ENCODE results near the gene LIMS1. TPM values are rescaled to one million over a fixed set of nuclear protein-coding genes. Genes with fewer than 3 reads are reported as not detected.
"Not testable (repeated sequence)": the region's sequence is repeated elsewhere in the genome, so short reads cannot be mapped to it uniquely, and the experiment has no call there.

The LIMS1 gene
- total RNA-seq, 4 donors from 2014 or later = 37.4 to 357 (median 112) TPM

DNA sequence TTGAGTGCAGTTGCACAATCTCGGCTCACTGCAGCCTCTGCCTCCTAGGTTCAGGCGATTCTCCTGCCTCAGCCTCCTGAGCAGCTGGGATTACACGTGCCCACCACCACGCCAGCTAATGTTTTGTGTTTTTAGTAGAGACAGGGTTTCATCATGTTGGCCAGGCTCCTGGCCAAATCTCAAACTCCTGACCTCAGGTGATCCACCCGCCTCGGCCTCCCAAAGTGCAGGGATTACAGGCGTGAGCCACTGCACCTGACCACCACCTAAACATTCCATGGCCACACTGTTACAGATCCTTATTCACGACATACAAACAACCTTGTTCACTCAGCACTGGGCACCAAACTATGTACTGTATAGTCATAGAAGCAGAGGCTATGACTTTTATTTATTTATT, 116.2 kb downstream of the LIMS1 start:
- DNase-seq; intact Hi-C loops (cut with DNase I; ENCODE audit: low total_unique reads); H3K27me3 ChIP-seq; H3K9me3 ChIP-seq; H3K27ac ChIP-seq; H3K4me3 ChIP-seq; H3K4me1 ChIP-seq; H3K36me3 ChIP-seq: not testable (repeated sequence)

DNA sequence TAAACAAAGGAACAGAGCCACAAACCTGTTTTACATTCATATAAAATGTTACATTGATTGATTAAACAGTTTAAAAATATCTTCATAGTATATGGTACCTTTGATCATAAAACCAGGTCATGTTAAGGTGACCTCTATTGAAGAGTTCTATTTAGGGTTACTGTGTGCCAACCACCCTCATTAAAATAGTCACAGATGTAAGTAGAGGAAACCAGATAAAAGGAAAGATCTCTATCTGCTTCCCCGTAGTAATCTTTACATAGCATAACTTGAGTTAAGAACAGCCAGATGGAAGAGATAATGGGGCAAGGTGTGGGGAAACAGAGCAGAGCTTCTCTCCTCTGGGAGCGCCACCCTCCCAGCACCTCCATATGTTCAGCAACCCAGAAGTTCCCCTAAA, 117.2 kb downstream of the LIMS1 start:
- DNase-seq; H3K4me3 ChIP-seq; H3K27ac ChIP-seq; intact Hi-C loops (cut with DNase I; ENCODE audit: low total_unique reads); H3K9me3 ChIP-seq; H3K4me1 ChIP-seq; H3K27me3 ChIP-seq; H3K36me3 ChIP-seq: not testable (repeated sequence)

DNA sequence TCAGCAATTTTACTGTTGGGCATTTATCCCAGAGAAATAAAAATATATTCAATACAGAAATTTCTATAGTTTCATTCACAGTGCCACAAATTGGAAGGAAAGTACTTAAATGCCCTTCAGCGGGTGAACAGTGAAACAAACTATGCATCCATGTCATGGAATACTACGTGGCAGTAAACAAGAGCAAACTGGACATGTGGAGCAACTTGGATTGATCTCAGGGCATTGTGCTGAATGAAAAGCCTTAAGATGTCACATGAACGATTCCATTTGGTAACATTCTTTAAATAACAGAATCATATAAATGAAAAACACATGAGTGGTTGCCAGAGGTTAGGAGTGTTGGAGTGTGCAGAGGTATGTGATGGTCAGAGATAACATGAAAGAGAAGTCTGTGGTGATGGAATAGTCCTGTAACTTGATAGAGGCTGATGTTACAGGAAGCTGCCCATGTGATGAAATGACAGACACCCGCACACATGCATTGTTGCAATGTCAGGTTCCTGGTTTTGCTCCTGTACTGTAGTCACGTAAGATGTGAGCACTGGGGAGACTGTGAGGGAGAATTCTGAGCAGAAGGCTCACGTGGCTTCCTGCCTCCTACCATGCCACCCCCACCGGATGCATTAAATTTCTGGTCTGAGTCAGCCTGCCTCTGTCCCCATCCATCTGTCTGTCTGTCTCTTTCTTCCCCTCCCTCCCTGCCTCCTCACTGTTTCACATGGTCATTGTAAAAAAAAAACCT, 118.1 kb downstream of the LIMS1 start:
- intact Hi-C loops (cut with DNase I; ENCODE audit: low total_unique reads); H3K36me3 ChIP-seq: not testable (repeated sequence)
- H3K27ac ChIP-seq = peak overlapping the region in 1 of 2 donors; percentile 45

DNA sequence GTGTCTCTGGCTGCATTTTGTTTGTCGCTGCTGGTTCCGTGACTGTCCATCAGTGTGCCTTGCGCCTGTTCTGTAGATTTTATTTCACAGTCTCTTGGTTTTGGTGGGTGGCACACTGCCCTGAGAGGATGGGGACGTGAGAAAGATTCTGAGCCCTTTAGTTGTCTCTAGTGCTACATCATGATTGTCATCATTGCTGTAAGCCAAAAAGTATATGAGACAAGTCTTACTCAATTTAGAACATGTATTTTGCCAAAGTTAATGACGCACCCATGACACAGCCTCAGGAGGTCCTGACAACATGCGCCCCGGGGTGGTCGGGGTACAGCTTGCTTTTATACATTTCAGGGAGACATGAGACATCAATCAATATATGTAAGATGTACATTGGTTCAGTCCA, 119.2 kb downstream of the LIMS1 start:
- intact Hi-C loops (cut with DNase I; ENCODE audit: low total_unique reads); H3K4me3 ChIP-seq; H3K27me3 ChIP-seq; H3K36me3 ChIP-seq; H3K9me3 ChIP-seq; H3K4me1 ChIP-seq; DNase-seq: not testable (repeated sequence)
- peak overlapping the region in 1 of 2 donors; percentile 33 for H3K27ac ChIP-seq

More for the DNA sequence above, 118.1 kb downstream of the LIMS1 start:
- H3K27me3 ChIP-seq, H3K4me3 ChIP-seq, H3K9me3 ChIP-seq, DNase-seq, H3K4me1 ChIP-seq: not testable (repeated sequence)

DNA sequence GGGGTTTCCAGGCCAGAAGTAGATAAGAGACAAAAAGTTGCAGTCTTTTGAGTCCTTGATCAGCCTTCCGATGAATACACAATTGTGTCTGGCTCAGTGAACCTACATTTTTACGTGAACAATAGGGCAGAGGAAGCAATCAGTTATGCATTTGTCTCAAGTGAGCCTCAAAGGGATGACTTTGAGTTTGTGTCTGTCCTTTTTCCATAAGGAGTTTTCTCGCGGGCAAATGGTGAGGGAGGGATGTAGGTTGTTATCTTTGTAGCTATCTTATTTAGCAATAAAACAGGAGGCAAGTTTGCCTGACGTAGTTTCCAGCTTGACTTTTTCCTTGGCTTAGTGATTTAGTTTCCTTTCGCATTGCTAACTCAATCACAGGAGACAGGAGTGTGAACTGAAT, 119.6 kb downstream of the LIMS1 start:
- intact Hi-C loops (cut with DNase I; ENCODE audit: low total_unique reads); H3K27me3 ChIP-seq; DNase-seq; H3K9me3 ChIP-seq; H3K36me3 ChIP-seq; H3K4me1 ChIP-seq; H3K4me3 ChIP-seq: not testable (repeated sequence)
- H3K27ac ChIP-seq = peak overlapping the region; percentile 59 to 76

DNA sequence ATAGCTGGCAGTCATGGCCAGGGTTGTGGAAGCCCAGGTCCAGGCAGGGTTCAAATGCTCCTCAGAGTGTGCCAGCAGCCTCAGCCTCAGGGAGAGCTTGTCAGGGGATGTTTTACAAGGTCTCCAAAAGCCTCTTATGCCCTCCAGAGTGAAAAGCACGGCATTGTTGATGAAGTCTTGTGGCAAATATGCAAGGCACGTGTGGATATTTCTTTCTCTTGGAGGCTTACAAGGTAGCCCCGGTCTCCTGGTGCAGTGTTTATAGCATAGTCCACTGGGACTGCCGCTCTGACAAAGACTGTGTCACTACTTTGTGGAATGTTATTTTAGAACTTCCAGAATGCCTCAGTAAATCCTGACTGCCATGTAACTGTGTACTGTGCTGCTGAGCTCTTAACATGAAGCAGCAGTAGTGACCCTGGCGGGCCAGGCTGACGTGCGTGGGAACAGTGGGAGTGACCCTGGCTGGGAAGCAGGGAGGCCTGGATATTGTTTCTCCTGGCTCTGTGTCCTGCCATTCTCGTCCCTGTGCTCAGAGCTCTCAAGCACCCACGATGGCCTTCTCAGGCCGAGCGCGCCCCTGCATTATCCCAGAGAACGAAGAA, 120.4 kb downstream of the LIMS1 start:
- H3K4me1 ChIP-seq; H3K36me3 ChIP-seq; H3K27me3 ChIP-seq; intact Hi-C loops (cut with DNase I; ENCODE audit: low total_unique reads); H3K4me3 ChIP-seq; H3K9me3 ChIP-seq: not testable (repeated sequence)
- peak; percentile 79 for DNase-seq
- peak overlapping the region; percentile 61 to 76 for H3K27ac ChIP-seq

DNA sequence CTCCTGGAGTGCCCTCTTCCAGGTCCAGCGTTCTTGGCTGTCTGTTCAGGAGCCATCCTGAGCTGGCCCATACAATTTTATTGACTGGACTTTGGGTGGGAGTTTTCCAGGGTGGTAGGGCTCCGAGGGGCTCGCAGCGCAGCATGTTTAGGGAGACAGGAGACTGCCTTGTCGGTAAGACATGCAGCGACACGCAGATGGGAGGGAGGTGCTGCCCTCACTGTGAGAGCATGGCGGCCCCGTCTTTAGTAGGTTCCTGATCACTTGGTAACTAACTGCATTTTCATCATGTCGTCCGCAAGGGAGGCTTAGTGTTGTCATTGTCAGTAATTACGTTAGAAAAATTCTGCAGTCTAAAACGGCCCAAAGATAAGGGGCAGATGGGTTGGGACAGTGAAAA, 121.0 kb downstream of the LIMS1 start:
- H3K36me3 ChIP-seq; H3K4me3 ChIP-seq; H3K27me3 ChIP-seq; H3K27ac ChIP-seq; DNase-seq; intact Hi-C loops (cut with DNase I; ENCODE audit: low total_unique reads); H3K4me1 ChIP-seq; H3K9me3 ChIP-seq: not testable (repeated sequence)

DNA sequence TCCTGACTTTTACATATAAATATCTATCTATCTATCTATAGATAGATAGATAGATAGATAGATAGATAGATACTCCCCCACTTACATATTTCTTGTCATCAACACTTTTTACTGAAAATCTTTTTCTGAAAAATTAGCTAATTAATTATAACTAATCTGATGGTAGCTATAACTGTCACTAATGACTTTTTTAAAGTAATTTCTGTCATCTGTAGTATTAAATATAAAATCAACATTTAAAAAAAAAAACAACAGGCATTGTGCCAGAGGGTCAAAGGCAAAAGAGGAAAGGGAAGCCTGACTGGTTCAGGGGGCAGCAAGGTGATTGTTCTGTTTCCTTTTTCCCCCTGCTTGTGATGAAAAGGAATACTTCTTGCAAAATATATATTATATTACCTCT, 122.0 kb downstream of the LIMS1 start:
- H3K27me3 ChIP-seq; H3K27ac ChIP-seq; DNase-seq; H3K9me3 ChIP-seq; intact Hi-C loops (cut with DNase I; ENCODE audit: low total_unique reads); H3K4me3 ChIP-seq; H3K4me1 ChIP-seq; H3K36me3 ChIP-seq: not testable (repeated sequence)

DNA sequence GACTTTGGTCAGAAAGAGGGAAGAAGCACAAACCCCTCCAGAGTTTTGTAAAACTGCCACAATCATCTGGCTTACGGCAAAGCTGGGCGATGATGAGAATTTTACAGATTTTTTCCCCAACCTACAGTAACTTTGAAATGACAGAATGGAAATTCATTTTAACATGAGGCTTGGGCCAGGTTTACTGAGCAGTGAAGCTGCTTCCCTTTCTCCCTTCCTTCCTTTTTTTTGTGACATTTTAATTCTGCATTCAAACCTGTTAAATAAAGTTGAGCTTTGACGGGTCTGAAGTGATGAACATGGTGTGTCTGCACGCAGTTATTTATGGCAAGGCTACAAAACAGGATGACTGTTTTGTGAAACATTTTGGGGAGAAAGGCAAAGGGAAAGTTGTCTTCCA, 123.2 kb downstream of the LIMS1 start:
- H3K4me1 ChIP-seq; H3K36me3 ChIP-seq; H3K9me3 ChIP-seq; intact Hi-C loops (cut with DNase I; ENCODE audit: low total_unique reads); DNase-seq; H3K4me3 ChIP-seq; H3K27me3 ChIP-seq: not testable (repeated sequence)
- peak overlapping the region in 1 of 2 donors; percentile 29 for H3K27ac ChIP-seq

DNA sequence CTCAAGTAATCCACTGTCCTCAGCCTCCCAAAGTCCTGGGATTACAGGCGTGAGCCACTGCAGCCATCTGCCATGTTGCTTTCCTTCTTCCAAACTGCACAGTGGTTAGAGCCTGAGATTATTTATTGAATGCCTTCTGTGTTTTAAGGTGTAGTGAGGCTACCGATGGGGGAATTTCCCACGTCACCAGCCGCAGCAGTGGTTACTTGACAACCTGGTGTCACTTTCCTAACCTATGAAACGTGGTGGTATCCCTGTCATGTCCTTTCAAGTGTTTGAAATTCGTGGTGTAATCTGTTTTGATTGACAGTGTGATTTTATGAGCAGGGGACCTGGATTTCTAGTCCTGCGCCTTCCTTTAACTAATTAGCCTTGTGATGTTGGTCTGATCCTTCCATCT, 124.3 kb downstream of the LIMS1 start:
- intact Hi-C loops (cut with DNase I; ENCODE audit: low total_unique reads); H3K27me3 ChIP-seq; DNase-seq; H3K9me3 ChIP-seq; H3K4me3 ChIP-seq; H3K36me3 ChIP-seq; H3K4me1 ChIP-seq; H3K27ac ChIP-seq: not testable (repeated sequence)

DNA sequence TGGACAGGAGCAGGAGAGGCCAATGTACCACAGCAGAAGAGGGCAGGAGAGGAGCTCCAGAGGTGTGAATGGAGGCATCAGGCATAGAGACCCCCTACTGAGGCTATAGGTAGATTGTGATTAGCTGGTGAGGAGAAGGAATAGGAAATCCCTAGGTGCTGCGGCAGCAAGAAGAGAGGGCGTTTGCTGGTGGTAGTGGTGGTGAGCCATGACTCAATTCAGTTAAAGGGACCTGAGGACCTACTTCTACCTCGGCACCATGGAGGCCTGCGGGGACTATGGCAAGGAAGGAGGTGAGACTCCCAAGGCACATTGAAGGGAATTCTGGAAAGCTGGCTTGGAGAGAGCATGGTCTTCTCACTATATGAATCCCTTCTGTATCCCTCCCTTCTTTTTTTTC, 127.2 kb downstream of the LIMS1 start:
- H3K36me3 ChIP-seq; H3K9me3 ChIP-seq; H3K4me1 ChIP-seq; intact Hi-C loops (cut with DNase I; ENCODE audit: low total_unique reads); DNase-seq; H3K4me3 ChIP-seq; H3K27me3 ChIP-seq: not testable (repeated sequence)
- peak overlapping the region; percentile 63 to 85 for H3K27ac ChIP-seq

DNA sequence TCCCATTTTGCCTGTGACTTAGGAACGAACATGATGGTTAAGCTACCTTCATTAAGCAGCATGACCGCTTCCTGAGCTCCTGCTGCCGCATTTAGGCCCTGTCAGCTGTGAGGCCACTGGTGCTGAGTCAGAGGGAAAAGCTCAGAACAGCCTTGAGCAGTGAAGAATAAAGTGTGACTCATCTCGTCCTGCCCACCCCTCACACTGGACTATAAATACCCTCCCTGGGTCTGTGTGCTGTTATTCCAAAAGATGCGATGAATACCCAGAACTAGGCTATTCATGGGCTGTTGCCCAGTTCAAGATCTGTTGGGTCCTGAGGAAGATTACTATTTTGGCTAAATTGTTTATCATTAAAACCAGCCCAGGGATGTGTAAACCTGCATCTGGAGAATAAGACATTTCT, 127.9 kb downstream of the LIMS1 start:
- H3K4me1 ChIP-seq; H3K9me3 ChIP-seq; intact Hi-C loops (cut with DNase I; ENCODE audit: low total_unique reads); H3K36me3 ChIP-seq; H3K4me3 ChIP-seq; H3K27me3 ChIP-seq: not testable (repeated sequence)
- peak; percentile 40 to 56 for DNase-seq
- H3K27ac ChIP-seq = peak overlapping the region; percentile 63 to 85

DNA sequence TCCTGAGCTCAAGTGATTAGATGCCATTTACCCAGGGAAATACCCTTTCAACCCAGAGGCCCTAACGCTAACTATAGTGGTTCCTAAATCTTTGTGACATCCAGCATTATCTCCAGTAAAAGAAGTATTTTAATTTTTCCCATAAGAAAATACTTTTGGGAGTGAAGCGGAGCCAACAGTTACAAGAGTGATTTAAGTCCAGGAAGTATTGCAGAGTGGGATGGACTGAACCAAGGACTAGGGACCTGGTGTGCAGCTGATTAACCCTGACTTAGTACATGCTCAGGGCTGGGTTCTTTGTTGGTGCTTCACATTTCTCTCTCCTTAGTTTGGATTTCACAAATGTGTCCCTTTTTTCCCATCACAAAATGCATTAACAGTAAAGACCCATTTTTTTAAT, 129.1 kb downstream of the LIMS1 start:
- intact Hi-C loops (cut with DNase I; ENCODE audit: low total_unique reads); H3K9me3 ChIP-seq; H3K36me3 ChIP-seq; H3K27me3 ChIP-seq; H3K4me1 ChIP-seq; DNase-seq; H3K4me3 ChIP-seq: not testable (repeated sequence)
- H3K27ac ChIP-seq = peak overlapping the region in 1 of 2 donors; percentile 85

DNA sequence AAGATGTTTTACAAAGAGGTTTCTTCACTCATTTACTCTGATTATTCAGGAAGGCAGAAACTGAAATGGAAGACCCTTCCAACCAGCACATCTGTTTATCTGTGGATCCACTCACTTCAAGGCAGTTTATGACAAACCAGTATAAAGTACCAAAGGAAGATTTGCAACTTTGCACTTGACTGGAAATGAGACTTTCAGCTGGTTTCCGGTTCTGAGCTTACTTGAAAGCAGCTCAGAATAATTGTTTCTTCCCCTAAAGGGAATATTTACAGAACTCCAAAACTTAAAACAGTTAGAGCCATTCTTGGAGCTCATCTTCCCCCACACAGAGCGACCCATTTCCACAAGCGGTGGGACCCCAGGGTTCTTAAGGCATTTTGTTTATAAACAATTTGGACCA, 129.8 kb downstream of the LIMS1 start:
- intact Hi-C loops (cut with DNase I; ENCODE audit: low total_unique reads); H3K27me3 ChIP-seq; H3K4me3 ChIP-seq; H3K36me3 ChIP-seq; H3K4me1 ChIP-seq; H3K9me3 ChIP-seq; DNase-seq; H3K27ac ChIP-seq: not testable (repeated sequence)
